Glomerular visceral epithelial cell (primary cell): ENCODE data around the gene CAPN11.
"Not testable (repeated sequence)": the region's sequence is repeated elsewhere in the genome, so short reads cannot be mapped to it uniquely, and the experiment has no call there.

Experiments
- DNase-seq: peaks from one replicate; pipeline ENCODE4 v3.0.0-alpha.2; 2016; ENCODE audit errors: extremely low spot score

The CAPN11 gene

DNA sequence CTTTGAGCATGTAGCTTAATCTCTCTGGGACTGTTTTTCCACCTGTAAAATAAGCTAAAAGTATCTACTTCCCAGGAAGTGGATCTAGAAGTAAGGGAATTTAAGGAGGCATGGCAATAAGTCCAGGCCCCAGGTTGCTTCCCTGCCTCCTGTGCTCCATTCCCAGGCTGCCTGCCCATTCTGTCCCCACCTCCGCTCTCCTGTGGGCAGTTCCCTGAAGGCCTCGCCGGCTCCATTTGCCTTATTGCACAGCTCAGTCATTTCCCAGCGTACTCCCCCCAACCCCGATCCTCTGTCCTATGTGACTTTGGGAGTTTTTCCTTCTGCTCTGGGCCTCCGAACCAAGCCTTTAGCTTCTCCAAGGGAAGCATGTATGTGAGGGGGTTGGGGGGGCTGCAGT, 69.4 kb downstream of the CAPN11 start:
- no peak for DNase-seq

DNA sequence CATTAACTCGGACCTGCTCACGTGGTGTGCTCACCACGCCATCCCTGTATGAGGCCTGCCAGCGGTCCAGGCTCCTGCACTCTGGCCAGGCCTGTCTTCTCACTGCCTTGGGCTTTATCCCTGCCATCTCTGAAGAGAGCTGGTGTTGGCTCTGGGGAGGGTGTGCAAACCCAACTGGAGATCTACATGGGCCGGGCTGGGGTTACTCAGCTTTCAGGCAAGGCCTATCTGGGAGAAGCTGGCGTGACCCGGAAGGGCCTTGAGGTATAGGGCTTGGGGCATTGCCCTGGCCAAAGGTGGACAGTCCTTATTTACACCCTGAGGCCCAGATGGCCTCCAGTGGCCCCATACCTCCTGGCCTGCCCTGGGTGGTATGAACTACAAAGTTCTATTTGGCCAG, 69.8 kb downstream of the CAPN11 start:
- DNase-seq = no peak

DNA sequence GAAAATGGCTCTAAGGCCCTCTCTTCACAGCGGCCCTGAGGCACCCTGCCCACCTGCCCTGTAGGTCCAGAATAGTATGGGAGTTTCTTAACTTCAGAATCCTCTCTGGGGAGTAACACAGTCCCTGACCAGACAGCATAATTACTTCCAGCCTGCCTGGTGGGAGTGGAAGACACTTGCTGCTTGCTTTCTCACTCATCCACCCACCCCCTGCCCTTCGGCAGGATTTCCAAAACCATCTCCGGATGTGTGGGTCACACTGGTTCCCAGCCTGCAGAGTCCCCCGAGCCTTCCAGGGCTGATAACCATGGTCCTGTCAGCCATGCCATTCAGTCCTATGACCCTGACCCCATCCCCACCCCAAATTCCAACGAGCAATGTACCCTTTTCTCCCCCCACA, 70.2 kb downstream of the CAPN11 start:
- no peak for DNase-seq

DNA sequence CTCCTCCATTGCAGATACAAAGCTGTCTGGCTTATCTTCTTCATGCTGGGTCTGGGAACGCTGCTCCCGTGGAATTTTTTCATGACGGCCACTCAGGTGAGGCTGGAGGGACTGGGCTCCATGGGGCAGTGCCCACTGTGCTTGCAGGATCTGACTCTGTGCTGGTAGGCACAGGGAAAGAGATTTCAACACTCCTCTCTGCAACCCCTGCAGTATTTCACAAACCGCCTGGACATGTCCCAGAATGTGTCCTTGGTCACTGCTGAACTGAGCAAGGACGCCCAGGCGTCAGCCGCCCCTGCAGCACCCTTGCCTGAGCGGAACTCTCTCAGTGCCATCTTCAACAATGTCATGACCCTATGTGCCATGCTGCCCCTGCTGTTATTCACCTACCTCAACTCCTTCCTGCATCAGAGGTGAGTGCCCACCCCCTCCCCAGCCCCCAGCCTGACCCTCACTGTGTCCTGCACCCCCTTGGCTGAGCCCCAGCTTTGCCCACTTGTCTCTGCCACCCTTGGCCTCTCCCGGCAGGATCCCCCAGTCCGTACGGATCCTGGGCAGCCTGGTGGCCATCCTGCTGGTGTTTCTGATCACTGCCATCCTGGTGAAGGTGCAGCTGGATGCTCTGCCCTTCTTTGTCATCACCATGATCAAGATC, 70.9 kb downstream of the CAPN11 start:
- DNase-seq = no peak

GRCh38 chr6:44230034-44230675, 71.5 kb downstream of the CAPN11 start:
- DNase-seq = no peak

GRCh38 chr6:44231426-44231825, 72.8 kb downstream of the CAPN11 start:
- not testable (repeated sequence) for DNase-seq

- DNase-seq = no peak
Observed at GRCh38 chr6:44232676-44233566, 74.3 kb downstream of the CAPN11 start.

GRCh38 chr6:44233567-44234100, 75.0 kb downstream of the CAPN11 start:
- DNase-seq = no peak
